Prostate gland (tissue), 2 donors: ENCODE data around the gene MLYCD.

ENCODE experiments used
- CTCF ChIP-seq, 4 experiments: fragments of 200-600 bp in 2 of 4; fragments of 450-650 bp in 2 of 4; sonication (generic) in 2 of 4; IDR thresholded peaks; 1 replicate in 3 of 4; 2 replicates in 1 of 4; pipeline ENCODE4 v1.5.1; 2016 to 2019; ENCODE audit warnings: antibody characterized with exemption in 4 of 4, mild to moderate bottlenecking in 2 of 4, moderate library complexity in 2 of 4
- POLR2A ChIP-seq: fragments of 450-650 bp; IDR thresholded peaks from one replicate; pipeline ENCODE4 v1.6.1; 2016; ENCODE audit warnings: antibody characterized with exemption, mild to moderate bottlenecking
- POLR2AphosphoS5 ChIP-seq: sonication (generic); formaldehyde crosslinking; IDR thresholded peaks from one replicate; pipeline ENCODE4 v1.6.1; 2017; ENCODE audit warnings: antibody characterized with exemption

GRCh38 chr16:83870830-83871229 is 28.1 kb upstream of the MLYCD start:
- TF ChIP-seq CTCF (IDR thresholded peaks at IDR 0.05) = no peak
- no peak for TF ChIP-seq POLR2A
- TF ChIP-seq POLR2AphosphoS5 = no peak
